Calu3 (cell line): ENCODE data around the gene GRSF1. TPM values are rescaled to one million over a fixed set of nuclear protein-coding genes. Genes with fewer than 3 reads are reported as not detected.

ENCODE experiments used
- BruUV-seq: library from RNA; stranded (reverse); fragments of 400-500 nt; replicated peaks from 2 replicates; lab custom pipeline; 2021; lab: Mats Ljungman, UMichigan
- CTCF ChIA-PET: fragments of 300-600 bp; sonication (Branson Sonifier 250); formaldehyde crosslinking; loops from one replicate; lab custom pipeline; 2022; ENCODE audit warnings: antibody characterized with exemption; lab: Charles Lee
- DNase-seq: peaks from one replicate; pipeline ENCODE4 v3.0.0; 2022
- H3K27ac Mint-ChIP-seq: one replicate; pipeline ENCODE4 v1.8.0; 2022; ENCODE audit warnings: mixed read lengths; ENCODE audit not compliant: unreplicated experiment
- H3K27me3 Mint-ChIP-seq: one replicate; pipeline ENCODE4 v1.8.0; 2022; ENCODE audit warnings: mixed read lengths; ENCODE audit not compliant: unreplicated experiment
- H3K36me3 Mint-ChIP-seq: one replicate; pipeline ENCODE4 v1.8.0; 2022; ENCODE audit warnings: mild to moderate bottlenecking, moderate library complexity, mixed read lengths; ENCODE audit not compliant: insufficient read depth, unreplicated experiment
- H3K4me1 Mint-ChIP-seq: one replicate; pipeline ENCODE4 v1.8.0; 2022; ENCODE audit warnings: mild to moderate bottlenecking, low read depth, mixed read lengths; ENCODE audit not compliant: unreplicated experiment
- H3K4me3 Mint-ChIP-seq: one replicate; pipeline ENCODE4 v1.8.0; 2022; ENCODE audit warnings: mild to moderate bottlenecking, low read depth, moderate library complexity, mixed read lengths; ENCODE audit not compliant: unreplicated experiment
- H3K9me3 Mint-ChIP-seq: one replicate; pipeline ENCODE4 v1.8.0; 2022; ENCODE audit warnings: low read depth, mixed read lengths; ENCODE audit not compliant: unreplicated experiment
- CTCF ChIP-seq: fragments of 200-600 bp; IDR thresholded peaks from one replicate; pipeline ENCODE4 v1.8.0; 2022; ENCODE audit warnings: antibody characterized with exemption; ENCODE audit not compliant: unreplicated experiment
- intact Hi-C: fragments of 100-400 bp; cut with micrococcal nuclease; formaldehyde crosslinking; loops from one replicate; pipeline ENCODE4 v1.10.0; 2022; ENCODE audit not compliant: unreplicated experiment
- total RNA-seq: library from RNA; stranded (reverse); gene quantifications from 2 replicates; pipeline ENCODE4 v1.2.3, GENCODE V29; 2022

GRSF1 gene
- total RNA-seq, 1 experiment from 2014 or later: 68.7 TPM

DNA sequence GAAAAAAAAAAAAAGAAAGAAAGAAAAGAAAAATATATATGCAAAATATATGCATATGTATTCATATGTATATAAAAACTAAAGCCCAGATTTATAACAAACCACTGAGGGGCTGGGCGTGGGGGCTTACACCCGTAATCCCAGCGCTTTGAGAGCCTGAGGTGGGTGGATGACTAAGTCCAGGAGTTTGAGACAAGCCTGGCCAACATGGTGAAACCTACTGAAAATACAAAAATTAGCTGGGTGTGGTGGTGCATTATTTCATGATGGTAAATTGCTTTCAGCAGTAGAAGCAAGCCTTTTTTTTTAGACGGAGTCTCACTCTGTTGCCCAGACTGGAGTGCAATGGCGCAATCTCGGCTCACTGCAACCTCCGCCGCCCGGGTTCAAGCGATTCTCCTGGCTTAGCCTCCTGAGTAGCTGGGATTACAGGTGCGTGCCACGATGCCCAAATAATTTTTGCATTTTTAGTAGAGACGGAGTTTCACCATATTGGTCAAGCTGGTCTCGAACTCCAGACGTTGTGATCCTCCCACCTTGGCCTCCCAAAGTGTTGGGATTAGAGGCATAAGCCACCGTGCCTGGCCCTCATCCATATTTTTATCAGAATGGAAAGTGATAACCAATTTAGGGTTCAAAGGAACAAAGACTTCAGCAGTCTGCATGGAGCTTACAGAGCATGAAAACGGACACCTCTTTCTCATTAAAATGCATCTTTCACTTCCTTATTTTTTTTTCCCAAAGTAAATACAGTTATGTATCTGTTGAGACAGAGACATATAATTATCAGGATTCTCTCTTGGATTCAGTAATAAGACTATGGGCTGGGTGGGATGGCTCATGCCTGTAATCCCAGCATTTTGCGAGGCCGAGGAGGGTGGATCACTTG, 34.8 kb upstream of the GRSF1 start:
- H3K27me3 Mint-ChIP-seq: no peaks in the 10 kb centered on the region
- no peak overlapping the region for H3K4me3 Mint-ChIP-seq
- intact Hi-C loops: no loop called here
- H3K36me3 Mint-ChIP-seq: no peaks in the 10 kb centered on the region
- no peak for DNase-seq
- BruUV-seq: no TSS peak
- no peaks in the 10 kb centered on the region for H3K9me3 Mint-ChIP-seq
- CTCF ChIA-PET: interaction anchor here (0.6 to 0.7 kb wide), 2 partner anchors 29 to 267 kb away, joined by 3 to 4 read pairs; no protein-coding TSS in a partner anchor
- H3K27ac Mint-ChIP-seq: no peak overlapping the region
- no peaks in the 10 kb centered on the region for H3K4me1 Mint-ChIP-seq
- TF ChIP-seq CTCF: no peak

DNA sequence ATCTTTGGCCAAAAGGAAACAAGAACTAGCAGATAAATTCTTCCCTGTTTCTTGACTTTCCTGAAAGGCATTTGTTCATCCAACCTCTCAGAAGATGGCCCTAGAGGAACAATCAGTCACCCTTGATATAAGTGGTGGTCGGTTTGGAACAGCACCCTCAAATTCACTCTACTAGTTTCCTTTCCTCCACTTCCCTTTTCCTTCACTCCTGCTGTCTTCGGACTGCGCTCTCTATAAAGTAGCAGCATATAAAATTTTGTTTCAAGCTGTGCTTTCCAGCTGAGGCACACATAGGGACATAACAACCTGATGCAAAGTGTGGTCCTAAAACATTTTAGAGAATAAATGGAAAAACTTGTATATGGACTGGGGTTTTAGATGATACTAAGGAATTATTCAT, 33.5 kb upstream of the GRSF1 start:
- intact Hi-C loops: no loop called here
- no peaks in the 10 kb centered on the region for H3K36me3 Mint-ChIP-seq
- H3K27ac Mint-ChIP-seq: no peak overlapping the region
- H3K9me3 Mint-ChIP-seq: no peaks in the 10 kb centered on the region
- H3K27me3 Mint-ChIP-seq: no peaks in the 10 kb centered on the region
- no peak for DNase-seq
- H3K4me3 Mint-ChIP-seq: no peak overlapping the region
- no TSS peak for BruUV-seq
- CTCF ChIA-PET: no interaction called here
- no peak for TF ChIP-seq CTCF
- no peaks in the 10 kb centered on the region for H3K4me1 Mint-ChIP-seq

DNA sequence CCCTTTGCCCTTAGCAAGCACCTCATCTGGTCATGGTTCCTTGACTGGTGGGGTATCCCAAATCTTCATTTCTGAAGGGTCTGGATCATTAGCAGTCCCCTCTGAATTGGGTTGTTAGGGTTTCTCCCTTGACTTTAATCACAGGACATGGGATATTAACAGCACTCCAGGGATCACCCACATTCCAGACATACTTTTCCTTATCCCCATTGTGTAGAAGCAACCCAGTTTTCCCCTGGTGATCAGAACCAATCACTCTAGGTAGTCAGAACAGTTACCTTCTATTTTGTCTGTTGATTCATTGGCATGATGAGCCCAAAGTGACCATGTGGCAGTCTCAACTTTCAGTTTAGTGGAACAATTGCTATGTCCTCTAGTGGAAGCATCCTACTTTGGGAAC, 29.1 kb upstream of the GRSF1 start:
- Mint-ChIP-seq H3K4me1 (no peaks in the 10 kb centered on the region), H3K27ac (no peak overlapping the region), H3K27me3 (no peaks in the 10 kb centered on the region), H3K4me3 (no peak overlapping the region), H3K36me3 (no peaks in the 10 kb centered on the region), H3K9me3 (no peaks in the 10 kb centered on the region)
- no TSS peak for BruUV-seq
- no peak for TF ChIP-seq CTCF
- intact Hi-C loops: no loop called here
- CTCF ChIA-PET: no interaction called here
- DNase-seq: no peak

DNA sequence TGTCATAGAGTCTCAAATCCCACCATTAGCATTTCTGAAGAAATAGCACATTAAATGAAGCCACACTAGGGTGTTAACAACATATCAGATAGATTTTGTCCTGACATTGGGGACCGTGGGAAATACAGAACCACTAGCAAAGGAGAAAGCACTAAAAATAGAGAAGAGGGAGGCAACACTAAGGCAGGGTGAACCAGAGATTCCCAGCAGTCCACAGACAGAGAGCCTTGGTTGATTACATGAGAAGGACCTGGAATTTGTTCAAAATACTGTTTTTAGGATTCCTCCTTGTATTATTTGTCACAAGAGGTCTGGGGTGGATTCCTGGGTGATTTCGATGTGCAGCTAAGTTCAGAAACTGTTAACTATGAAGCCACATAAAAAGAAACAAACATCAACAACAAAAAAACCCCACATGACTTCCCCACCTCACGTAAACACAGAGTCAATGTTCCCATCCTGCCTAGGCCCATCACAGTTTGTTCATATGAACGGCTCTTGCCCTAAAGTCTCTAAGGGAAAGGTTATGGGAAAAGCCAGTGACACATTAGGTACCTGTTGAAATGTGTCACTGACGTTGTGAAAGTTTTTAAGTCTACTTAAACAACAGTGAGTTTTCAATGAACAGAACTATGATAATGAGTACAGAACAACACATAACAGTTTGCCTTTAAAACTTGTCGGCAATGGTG, 23.6 kb upstream of the GRSF1 start:
- intact Hi-C loops: no loop called here
- Mint-ChIP-seq H3K9me3 (no peaks in the 10 kb centered on the region), H3K4me3 (no peak overlapping the region), H3K36me3 (no peaks in the 10 kb centered on the region), H3K27ac (no peak overlapping the region), H3K27me3 (no peaks in the 10 kb centered on the region), H3K4me1 (peaks cover 13% of the 10 kb centered on the region)
- BruUV-seq: no TSS peak
- no peak for DNase-seq
- CTCF ChIA-PET: no interaction called here
- TF ChIP-seq CTCF: no peak
